Measurements from ENCODE around the gene TMEM80.

GRCh38 chr11:660681-661444, 34.8 kb upstream of the TMEM80 start:
- TF ChIP-seq POLR2A (IDR thresholded peaks at IDR 0.05) (no peak), CTCF (IDR thresholded peaks at IDR 0.05) (no peak)

Measured in Peyer's patch (tissue), 4 donors.